Activated naive CD4-positive, alpha-beta T cell (primary cell): ENCODE measurements around the gene LDLRAD3.
"Not testable (repeated sequence)": the region's sequence is repeated elsewhere in the genome, so short reads cannot be mapped to it uniquely, and the experiment has no call there.

Source experiments
- DNase-seq, 4 experiments: peaks; one replicate each; lab custom pipeline; 2025; lab: John Stamatoyannopoulos, UW

LDLRAD3 gene

GRCh38 chr11:36019005-36019596 is 75.2 kb downstream of the LDLRAD3 start:
- no peak for DNase-seq

GRCh38 chr11:36019722-36020121 is 75.9 kb downstream of the LDLRAD3 start:
- no peak for DNase-seq

- DNase-seq: no peak
These were observed 79.0 kb downstream of the LDLRAD3 start for GRCh38 chr11:36022882-36023281.

- no peak for DNase-seq
These were observed 80.1 kb downstream of the LDLRAD3 start for GRCh38 chr11:36023922-36024321.

GRCh38 chr11:36024716-36025115 is 80.9 kb downstream of the LDLRAD3 start:
- DNase-seq: no peak

GRCh38 chr11:36026315-36026968 is 82.6 kb downstream of the LDLRAD3 start:
- no peak for DNase-seq

GRCh38 chr11:36027731-36028130 is 83.9 kb downstream of the LDLRAD3 start:
- no peak for DNase-seq

- no peak for DNase-seq
These were observed 85.8 kb downstream of the LDLRAD3 start for GRCh38 chr11:36029616-36030015.

- DNase-seq: no peak
These were observed 86.9 kb downstream of the LDLRAD3 start for GRCh38 chr11:36030731-36031281.

- DNase-seq: no peak
These were observed 89.4 kb downstream of the LDLRAD3 start for GRCh38 chr11:36033082-36033751.

- DNase-seq: no peak
These were observed 90.1 kb downstream of the LDLRAD3 start for GRCh38 chr11:36033936-36034335.

- DNase-seq: no peak
These were observed 90.9 kb downstream of the LDLRAD3 start for GRCh38 chr11:36034551-36035331.

GRCh38 chr11:36035454-36035853 is 91.6 kb downstream of the LDLRAD3 start:
- no peak for DNase-seq

GRCh38 chr11:36035999-36036398 is 92.1 kb downstream of the LDLRAD3 start:
- DNase-seq: no peak

- no peak for DNase-seq
These were observed 93.2 kb downstream of the LDLRAD3 start for GRCh38 chr11:36037031-36037430.

- DNase-seq: no peak
These were observed 94.7 kb downstream of the LDLRAD3 start for GRCh38 chr11:36038541-36038940.

GRCh38 chr11:36039471-36039870 is 95.6 kb downstream of the LDLRAD3 start:
- no peak for DNase-seq

- no peak for DNase-seq
These were observed 98.2 kb downstream of the LDLRAD3 start for GRCh38 chr11:36041988-36042611.

GRCh38 chr11:36044636-36045035 is 100.8 kb downstream of the LDLRAD3 start:
- no peak for DNase-seq

- DNase-seq: not testable (repeated sequence)
These were observed 102.1 kb downstream of the LDLRAD3 start for GRCh38 chr11:36045945-36046344.

- no peak for DNase-seq
These were observed 103.1 kb downstream of the LDLRAD3 start for GRCh38 chr11:36046932-36047331.

GRCh38 chr11:36047344-36047743 is 103.5 kb downstream of the LDLRAD3 start:
- no peak for DNase-seq
